Retinal pigment epithelial cell (primary cell): ENCODE results near the gene GNA12.

Experiments
- DNase-seq: peaks from one replicate; pipeline ENCODE4 v3.0.0-alpha.2; 2010; ENCODE audit warnings: low read depth
- H3K4me3 ChIP-seq: 2 replicates; pipeline ENCODE4 v1.5.1; 2011; ENCODE audit warnings: mild to moderate bottlenecking, low read length, control low read depth, moderate library complexity
- CTCF ChIP-seq: conservative IDR thresholded peaks from 2 replicates; pipeline ENCODE4 v1.5.1; 2011; ENCODE audit warnings: low read depth, low read length, control low read depth, inconsistent platforms

GNA12 gene

GRCh38 chr7:2716906-2717292 is 127.2 kb downstream of the GNA12 start:
- H3K4me3 ChIP-seq = no peak overlapping the region
- DNase-seq = no peak
- no peak for TF ChIP-seq CTCF

GRCh38 chr7:2716488-2716887 is 127.6 kb downstream of the GNA12 start:
- H3K4me3 ChIP-seq = no peak overlapping the region
- DNase-seq = no peak
- TF ChIP-seq CTCF = no peak

- no peak for TF ChIP-seq CTCF
- no peak overlapping the region for H3K4me3 ChIP-seq
- DNase-seq = no peak
Measured at GRCh38 chr7:2715341-2716231, 128.5 kb downstream of the GNA12 start.

- H3K4me3 ChIP-seq = no peak overlapping the region
- TF ChIP-seq CTCF = no peak
- no peak for DNase-seq
Measured at GRCh38 chr7:2714636-2715035, 129.5 kb downstream of the GNA12 start.

- no peak overlapping the region for H3K4me3 ChIP-seq
- no peak for DNase-seq
- TF ChIP-seq CTCF = no peak
Measured at GRCh38 chr7:2713978-2714377, 130.1 kb downstream of the GNA12 start.

- no peak for TF ChIP-seq CTCF
- no peak for DNase-seq
- H3K4me3 ChIP-seq = no peak overlapping the region
Measured at GRCh38 chr7:2713370-2713769, 130.7 kb downstream of the GNA12 start.
